A673 (cell line): ENCODE measurements around the gene PAPSS1. TPM values are rescaled to one million over a fixed set of nuclear protein-coding genes. Genes with fewer than 3 reads are reported as not detected.

Source experiments
- BruUV-seq: library from RNA; stranded (reverse); fragments of 400-500 nt; replicated peaks from 2 replicates; lab custom pipeline; 2021; lab: Mats Ljungman, UMichigan
- CTCF ChIA-PET: fragments of 300-600 bp; sonication (Branson Sonifier 250); formaldehyde crosslinking; loops from one replicate; lab custom pipeline; 2022; ENCODE audit warnings: antibody characterized with exemption; lab: Charles Lee
- POLR2A ChIA-PET: fragments of 300-600 bp; sonication (Branson Sonifier 250); formaldehyde crosslinking; loops from one replicate; lab custom pipeline; 2022; ENCODE audit warnings: antibody characterized with exemption; ENCODE audit not compliant: low non-redundant PET; lab: Charles Lee
- DNase-seq: peaks from one replicate; pipeline ENCODE4 v3.0.0-alpha.2; 2015; ENCODE audit warnings: low spot score
- H3K27ac ChIP-seq: fragments of 200-600 bp; sonication (generic); 2 replicates; pipeline ENCODE4 v1.5.1; 2016; ENCODE audit warnings: mixed run types, low read depth, mild to moderate bottlenecking, mixed read lengths, antibody characterized with exemption, low read length; ENCODE audit not compliant: poor library complexity, severe bottlenecking
- H3K27me3 ChIP-seq: fragments of 200-600 bp; sonication (generic); replicated peaks from 2 replicates; pipeline ENCODE4 v1.6.1; 2017; ENCODE audit warnings: mixed run types, low read depth, mild to moderate bottlenecking, mixed read lengths, antibody characterized with exemption, low read length; ENCODE audit not compliant: insufficient read depth, poor library complexity
- H3K36me3 ChIP-seq: fragments of 200-600 bp; sonication (generic); 2 replicates; pipeline ENCODE4 v1.6.1; 2016; ENCODE audit warnings: mixed run types, mild to moderate bottlenecking, mixed read lengths, antibody characterized with exemption, low read length; ENCODE audit not compliant: insufficient read depth, poor library complexity, severe bottlenecking
- H3K4me1 ChIP-seq: fragments of 200-600 bp; sonication (generic); 2 replicates; pipeline ENCODE4 v1.6.1; 2017; ENCODE audit warnings: mixed run types, mild to moderate bottlenecking, mixed read lengths, antibody characterized with exemption, low read length; ENCODE audit not compliant: insufficient read depth, poor library complexity, severe bottlenecking
- H3K4me3 ChIP-seq: fragments of 200-600 bp; sonication (generic); 2 replicates; pipeline ENCODE4 v1.5.1; 2016; ENCODE audit warnings: low read depth, mixed run types, mild to moderate bottlenecking, mixed read lengths, low read length; ENCODE audit not compliant: poor library complexity, severe bottlenecking
- H3K9me3 ChIP-seq: fragments of 200-600 bp; sonication (generic); 2 replicates; pipeline ENCODE4 v1.6.1; 2016; ENCODE audit warnings: mixed run types, low read depth, mild to moderate bottlenecking, mixed read lengths, antibody characterized with exemption, low read length; ENCODE audit not compliant: poor library complexity, severe bottlenecking
- EZH2 ChIP-seq: fragments of 200-600 bp; sonication (generic); IDR thresholded peaks from 2 replicates; pipeline ENCODE4 v1.6.1; 2017; ENCODE audit warnings: borderline replicate concordance, low read depth, mild to moderate bottlenecking, mixed read lengths, antibody characterized with exemption, low read length; ENCODE audit not compliant: poor library complexity, severe bottlenecking
- intact Hi-C: fragments of 100-400 bp; cut with micrococcal nuclease; formaldehyde crosslinking; loops from one replicate; pipeline ENCODE4 v1.10.0; 2022; ENCODE audit not compliant: unreplicated experiment
- total RNA-seq: library from RNA; stranded (reverse); gene quantifications from 2 replicates; pipeline ENCODE4 v1.2.3, GENCODE V29; 2021
- TF ChIP-seq, protein P1 (sequence below): fragments of 300-800, 200-600 bp; sonication (generic); conservative IDR thresholded peaks from 2 replicates; pipeline ENCODE4 v1.5.1; 2017; ENCODE audit warnings: low read depth, mild to moderate bottlenecking, antibody characterized with exemption, low read length, moderate library complexity, mixed read lengths

PAPSS1 gene
- total RNA-seq, 1 experiment from 2014 or later = 150 TPM

DNA sequence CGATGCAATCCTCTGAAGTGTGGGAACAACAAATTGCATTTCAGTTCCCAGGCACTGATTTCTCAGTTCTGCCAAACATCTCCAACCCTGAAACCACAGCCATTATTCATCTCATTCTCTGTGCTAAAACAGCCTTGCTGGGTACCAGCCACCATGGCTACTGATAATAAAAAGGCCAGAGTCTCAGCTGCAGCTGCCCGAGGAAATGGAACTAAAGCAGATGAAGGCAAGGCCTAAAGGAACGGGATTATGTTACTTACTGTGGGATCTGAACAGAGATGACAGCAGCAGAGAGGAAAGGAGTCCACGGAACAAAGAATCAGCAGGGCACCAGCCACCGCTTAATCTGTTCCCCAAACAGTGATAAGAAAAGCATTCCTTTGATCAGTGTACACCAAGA, 155.7 kb downstream of the PAPSS1 start:
- ChIA-PET CTCF (no interaction called here), POLR2A (no interaction called here)
- H3K27me3 ChIP-seq = no peaks in the 10 kb centered on the region
- BruUV-seq = no TSS peak
- H3K4me1 ChIP-seq = no peaks in the 10 kb centered on the region
- H3K9me3 ChIP-seq = peaks cover 5% of the 10 kb centered on the region
- intact Hi-C loops = no loop called here
- H3K4me3 ChIP-seq = no peak overlapping the region
- DNase-seq = peak; percentile 33
- H3K36me3 ChIP-seq = no peaks in the 10 kb centered on the region
- no peak for TF ChIP-seq EZH2
- TF ChIP-seq, protein P1, sequence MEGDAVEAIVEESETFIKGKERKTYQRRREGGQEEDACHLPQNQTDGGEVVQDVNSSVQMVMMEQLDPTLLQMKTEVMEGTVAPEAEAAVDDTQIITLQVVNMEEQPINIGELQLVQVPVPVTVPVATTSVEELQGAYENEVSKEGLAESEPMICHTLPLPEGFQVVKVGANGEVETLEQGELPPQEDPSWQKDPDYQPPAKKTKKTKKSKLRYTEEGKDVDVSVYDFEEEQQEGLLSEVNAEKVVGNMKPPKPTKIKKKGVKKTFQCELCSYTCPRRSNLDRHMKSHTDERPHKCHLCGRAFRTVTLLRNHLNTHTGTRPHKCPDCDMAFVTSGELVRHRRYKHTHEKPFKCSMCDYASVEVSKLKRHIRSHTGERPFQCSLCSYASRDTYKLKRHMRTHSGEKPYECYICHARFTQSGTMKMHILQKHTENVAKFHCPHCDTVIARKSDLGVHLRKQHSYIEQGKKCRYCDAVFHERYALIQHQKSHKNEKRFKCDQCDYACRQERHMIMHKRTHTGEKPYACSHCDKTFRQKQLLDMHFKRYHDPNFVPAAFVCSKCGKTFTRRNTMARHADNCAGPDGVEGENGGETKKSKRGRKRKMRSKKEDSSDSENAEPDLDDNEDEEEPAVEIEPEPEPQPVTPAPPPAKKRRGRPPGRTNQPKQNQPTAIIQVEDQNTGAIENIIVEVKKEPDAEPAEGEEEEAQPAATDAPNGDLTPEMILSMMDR = no peak
- H3K27ac ChIP-seq = no peak overlapping the region

Other genes with a start within 250 kb of the PAPSS1 start
- gene SGMS2, start 104.7 kb upstream of the PAPSS1 start, total RNA-seq = 3.9 and 4.3 TPM in 2 replicates
- gene CYP2U1, start 211.3 kb upstream of the PAPSS1 start, total RNA-seq = 0.82 and 1.5 TPM in 2 replicates